Smooth muscle cell (in vitro differentiated cells): Measurements from ENCODE around the gene KBTBD2. TPM values are rescaled to one million over a fixed set of nuclear protein-coding genes. Genes with fewer than 3 reads are reported as not detected.
"Not testable (repeated sequence)": the region's sequence is repeated elsewhere in the genome, so short reads cannot be mapped to it uniquely, and the experiment has no call there.

Source experiments
- DNase-seq: peaks from one replicate; lab custom pipeline; 2025; ENCODE audit not compliant: unreplicated experiment; lab: John Stamatoyannopoulos, UW
- H2AFZ ChIP-seq: fragments of 200-600 bp; sonication (generic); 2 replicates; pipeline ENCODE4 v1.6.0; 2016; ENCODE audit warnings: antibody characterized with exemption, low read depth, mild to moderate bottlenecking
- H3F3A ChIP-seq: fragments of 200-600 bp; sonication (generic); 2 replicates; pipeline ENCODE4 v1.6.0; 2017; ENCODE audit warnings: antibody characterized with exemption, low read depth
- H3K27ac ChIP-seq: fragments of 200-600 bp; sonication (generic); 2 replicates; pipeline ENCODE4 v1.5.1; 2016; ENCODE audit warnings: low read depth, mild to moderate bottlenecking
- H3K27me3 ChIP-seq: fragments of 200-600 bp; sonication (generic); 2 replicates; pipeline ENCODE4 v1.6.1; 2016; ENCODE audit warnings: low read depth, mild to moderate bottlenecking
- H3K36me3 ChIP-seq: fragments of 200-600 bp; sonication (generic); 2 replicates; pipeline ENCODE4 v1.5.1; 2016; ENCODE audit warnings: low read depth
- H3K4me1 ChIP-seq: fragments of 200-600 bp; sonication (generic); 2 replicates; pipeline ENCODE4 v1.5.1; 2016; ENCODE audit warnings: low read depth
- H3K4me2 ChIP-seq: fragments of 200-600 bp; sonication (generic); 2 replicates; pipeline ENCODE4 v1.6.0; 2016; ENCODE audit warnings: mild to moderate bottlenecking
- H3K4me3 ChIP-seq: fragments of 200-600 bp; sonication (generic); 2 replicates; pipeline ENCODE4 v1.5.1; 2016; ENCODE audit warnings: mild to moderate bottlenecking
- H3K79me2 ChIP-seq: fragments of 200-600 bp; sonication (generic); 2 replicates; pipeline ENCODE4 v1.6.0; 2016; ENCODE audit warnings: low read depth, mild to moderate bottlenecking
- H3K9ac ChIP-seq: fragments of 200-600 bp; sonication (generic); 2 replicates; pipeline ENCODE4 v1.6.0; 2016; ENCODE audit warnings: low read depth
- H3K9me3 ChIP-seq: fragments of 200-600 bp; sonication (generic); replicated peaks from 2 replicates; pipeline ENCODE4 v1.5.1; 2016; ENCODE audit warnings: low read depth
- H4K20me1 ChIP-seq: fragments of 200-600 bp; sonication (generic); 2 replicates; pipeline ENCODE4 v1.6.0; 2016; ENCODE audit warnings: low read depth
- CTCF ChIP-seq: fragments of 200-600 bp; sonication (generic); IDR thresholded peaks from 2 replicates; pipeline ENCODE4 v1.5.1; 2017; ENCODE audit warnings: borderline replicate concordance, mild to moderate bottlenecking, antibody characterized with exemption; ENCODE audit not compliant: insufficient read depth, poor library complexity, severe bottlenecking
- WGBS: methylation state at CpG from one replicate; pipeline ENCODE4 v1.1.7; 2016; ENCODE audit warnings: low lambda C conversion rate; 5-methylcytosine and 5-hydroxymethylcytosine counted together
- polyA plus RNA-seq: library from polyadenylated mRNA; unstranded; fragments of >200 nt; fragmentation: Nextera tagmentation; extraction: Ambion mirVana; gene quantifications from 2 replicates; pipeline ENCODE4 v1.2.1, GENCODE V29; 2016
- total RNA-seq: library from RNA; depleted of rRNA; stranded (reverse); fragments of >200 nt; gene quantifications from 2 replicates; pipeline ENCODE4 v1.2.3, GENCODE V29; 2014

The KBTBD2 gene
- total and polyA plus RNA-seq, 2 experiments from 2014 or later = 25.6 to 32.7 TPM

- no peaks in the 10 kb centered on the region for H3K4me1 ChIP-seq
- no peaks in the 10 kb centered on the region for H3K9me3 ChIP-seq
- no peak overlapping the region for H3K4me3 ChIP-seq
- H3K4me2 ChIP-seq = no peak overlapping the region
- 95% methylated on average over 2 of the region's 2 CpGs for WGBS
- no peaks in the 10 kb centered on the region for H3F3A ChIP-seq
- H3K36me3 ChIP-seq = peaks cover 9% of the 10 kb centered on the region
- H4K20me1 ChIP-seq = peaks cover 36% of the 10 kb centered on the region
- DNase-seq = no peak
- no peak for TF ChIP-seq CTCF
- no peak overlapping the region for H3K27ac ChIP-seq
- no peak overlapping the region for H3K9ac ChIP-seq
- peaks cover 17% of the 10 kb centered on the region for H3K79me2 ChIP-seq
- H2AFZ ChIP-seq = no peak overlapping the region
- H3K27me3 ChIP-seq = no peaks in the 10 kb centered on the region
Observed at GRCh38 chr7:32928785-32929298, 37.3 kb upstream of the KBTBD2 start.

GRCh38 chr7:32921896-32922295, 30.3 kb upstream of the KBTBD2 start:
- Histone ChIP-seq H3K4me3 (no peak overlapping the region), H3K79me2 (no peaks in the 10 kb centered on the region), H3K27ac (no peak overlapping the region), H3K9ac (no peak overlapping the region), H4K20me1 (peaks cover 9% of the 10 kb centered on the region), H3K27me3 (no peaks in the 10 kb centered on the region), H3K4me2 (no peak overlapping the region), H3F3A (no peaks in the 10 kb centered on the region), H3K4me1 (no peaks in the 10 kb centered on the region), H2AFZ (no peak overlapping the region), H3K9me3 (no peaks in the 10 kb centered on the region), H3K36me3 (peaks cover 10% of the 10 kb centered on the region)
- no peak for DNase-seq
- TF ChIP-seq CTCF = no peak
- WGBS = 87% methylated on average over 2 of the region's 2 CpGs

- H3K9ac ChIP-seq, H3K4me3 ChIP-seq, H2AFZ ChIP-seq, H3K4me2 ChIP-seq, DNase-seq, H3K27ac ChIP-seq, H3K36me3 ChIP-seq, H3K27me3 ChIP-seq, H3K4me1 ChIP-seq, H3K79me2 ChIP-seq, H4K20me1 ChIP-seq, H3F3A ChIP-seq, H3K9me3 ChIP-seq: not testable (repeated sequence)
- 91% methylated on average over 7 of the region's 7 CpGs for WGBS
Observed at GRCh38 chr7:32916994-32917393, 25.4 kb upstream of the KBTBD2 start.

- no peak for TF ChIP-seq CTCF
- 92% methylated on average over 3 of the region's 3 CpGs for WGBS
Observed at GRCh38 chr7:32916006-32916405, 24.4 kb upstream of the KBTBD2 start.

More at GRCh38 chr7:32916006-32916405, 24.4 kb upstream of the KBTBD2 start:
- no peak overlapping the region for H2AFZ ChIP-seq
- no peaks in the 10 kb centered on the region for H3F3A ChIP-seq
- peaks cover 7% of the 10 kb centered on the region for H3K36me3 ChIP-seq
- no peak overlapping the region for H3K27ac ChIP-seq
- H3K9me3 ChIP-seq = no peaks in the 10 kb centered on the region
- no peak overlapping the region for H3K4me2 ChIP-seq
- no peaks in the 10 kb centered on the region for H3K79me2 ChIP-seq
- no peaks in the 10 kb centered on the region for H3K4me1 ChIP-seq
- DNase-seq = no peak
- no peak overlapping the region for H3K9ac ChIP-seq
- H3K4me3 ChIP-seq = no peak overlapping the region
- H4K20me1 ChIP-seq = no peaks in the 10 kb centered on the region
- no peaks in the 10 kb centered on the region for H3K27me3 ChIP-seq
